HepG2 (cell line): ENCODE data around the gene CEP89. TPM values are rescaled to one million over a fixed set of nuclear protein-coding genes. Genes with fewer than 3 reads are reported as not detected.

Experiments
- ATAC-seq: fragments of 200-7000 bp; cut with Tn5 transposase; 3 replicates; pipeline ENCODE4 v1.9.1; 2020; ENCODE audit warnings: mild to moderate bottlenecking, moderate library complexity
- BruUV-seq: library from RNA; stranded (reverse); fragments of 400-500 nt; replicated peaks from 2 replicates; lab custom pipeline; 2021; lab: Mats Ljungman, UMichigan
- CTCF ChIA-PET: fragments of 300-600 bp; formaldehyde crosslinking; extraction: SDS; loops from one replicate; lab custom pipeline; 2021; ENCODE audit warnings: low total read pairs, inconsistent platforms, low intra/inter-chr PET ratio; lab: Yijun Ruan, JAX
- POLR2A ChIA-PET: fragments of 350-600 bp; sonication (Branson Sonifier 250); formaldehyde crosslinking; loops from one replicate; lab custom pipeline; 2020; ENCODE audit warnings: antibody characterized with exemption, inconsistent platforms; lab: Yijun Ruan, JAX
- DNase-seq: peaks from one replicate; pipeline ENCODE4 v3.0.0-alpha.2; 2015; ENCODE audit warnings: low spot score
- FAIRE-seq: peaks from 3 replicates; lab custom pipeline; 2011; peaks lifted over from hg19 to GRCh38; lab: Jason Lieb, UNC
- H2AFZ ChIP-seq: one replicate; pipeline ENCODE4 v1.6.1; 2011; ENCODE audit warnings: low read length, inconsistent platforms
- H3K27ac ChIP-seq: fragments of 300-600 bp; 3 replicates; pipeline ENCODE4 v1.8.0; 2011; ENCODE audit warnings: mixed run types, mild to moderate bottlenecking, mixed read lengths, low read length, inconsistent platforms; ENCODE audit not compliant: insufficient read depth; ENCODE audit errors: extremely low read length
- H3K27me3 ChIP-seq, 2 experiments: fragments of 200-600 bp in 1 of 2; 2 replicates in 1 of 2; 3 replicates in 1 of 2; pipeline versions ENCODE4 v1.6.0 to v1.8.0; 2011; ENCODE audit warnings: low read length in 2 of 2, mild to moderate bottlenecking in 2 of 2, moderate library complexity in 2 of 2, inconsistent platforms in 1 of 2; ENCODE audit not compliant: insufficient read depth in 2 of 2, control insufficient read depth in 1 of 2
- H3K36me3 ChIP-seq, 2 experiments: fragments of 200-600 bp in 1 of 2; replicated peaks in 1 of 2; 2 replicates in 1 of 2; 3 replicates in 1 of 2; pipeline versions ENCODE4 v1.5.1 to v1.8.0; 2011; ENCODE audit warnings: low read length in 2 of 2, inconsistent platforms in 1 of 2; ENCODE audit not compliant: insufficient read depth in 2 of 2, control insufficient read depth in 1 of 2
- H3K4me1 ChIP-seq: 2 replicates; pipeline ENCODE4 v1.5.1; 2012; ENCODE audit warnings: low read length, inconsistent platforms; ENCODE audit not compliant: insufficient read depth
- H3K4me2 ChIP-seq: 2 replicates; pipeline ENCODE4 v1.6.0; 2011; ENCODE audit warnings: low read depth, low read length, inconsistent platforms
- H3K4me3 ChIP-seq, 3 experiments: fragments of 200-600 bp in 1 of 3; sonication (generic), shearing (Covaris generic) in 1 of 3; replicated peaks in 1 of 3; 2 replicates each; pipeline ENCODE4 v1.5.1; 2011 to 2016; ENCODE audit warnings: low read length in 3 of 3, inconsistent platforms in 2 of 3, low read depth in 2 of 3, mild to moderate bottlenecking in 2 of 3, control low read depth in 1 of 3, mixed read lengths in 1 of 3; ENCODE audit not compliant: insufficient read depth in 1 of 3
- H3K79me2 ChIP-seq: one replicate; pipeline ENCODE4 v1.6.1; 2011; ENCODE audit warnings: low read length, inconsistent platforms; ENCODE audit not compliant: insufficient read depth
- H3K9ac ChIP-seq: 2 replicates; pipeline ENCODE4 v1.6.0; 2011; ENCODE audit warnings: mild to moderate bottlenecking, low read depth, low read length, inconsistent platforms; ENCODE audit not compliant: insufficient read depth
- H3K9me3 ChIP-seq: 2 replicates; pipeline ENCODE4 v1.5.1; 2012; ENCODE audit warnings: mild to moderate bottlenecking, low read length
- H4K20me1 ChIP-seq: 2 replicates; pipeline ENCODE4 v1.6.0; 2011; ENCODE audit warnings: inconsistent platforms, mild to moderate bottlenecking, low read length, moderate library complexity; ENCODE audit not compliant: insufficient read depth
- ATF3 ChIP-seq: sonication (generic); formaldehyde crosslinking; IDR thresholded peaks from 2 replicates; pipeline ENCODE4 v1.4.0; 2020; ENCODE audit warnings: missing genetic modification reagents
- CBX2 ChIP-seq, 2 experiments: fragments of 200-600 bp in 1 of 2; sonication (generic); formaldehyde crosslinking in 1 of 2; IDR thresholded peaks; 2 replicates each; pipeline versions ENCODE4 v1.7.0 to v1.8.1; 2018 to 2022; ENCODE audit warnings: low read depth in 2 of 2, low read length in 1 of 2, mild to moderate bottlenecking in 1 of 2, missing genetic modification reagents in 1 of 2
- ELK4 ChIP-seq: sonication (generic); formaldehyde crosslinking; IDR thresholded peaks from 2 replicates; pipeline ENCODE4 v1.9.0; 2021; ENCODE audit warnings: missing genetic modification reagents, borderline replicate concordance
- NCOR1 ChIP-seq: fragments of 200-600 bp; sonication (generic); IDR thresholded peaks from 2 replicates; pipeline ENCODE4 v1.7.0; 2017; ENCODE audit warnings: antibody characterized with exemption, low read length, borderline replicate concordance
- PITX1 ChIP-seq: sonication (generic); formaldehyde crosslinking; IDR thresholded peaks from 2 replicates; pipeline ENCODE4 v1.5.1; 2020; ENCODE audit warnings: mild to moderate bottlenecking, missing genetic modification reagents
- RFXAP ChIP-seq: sonication (generic); formaldehyde crosslinking; IDR thresholded peaks from 2 replicates; pipeline ENCODE4 v1.4.0; 2020; ENCODE audit warnings: missing genetic modification reagents, borderline replicate concordance
- SRSF1 ChIP-seq: fragments of 200-400 bp; formaldehyde crosslinking; optimal IDR thresholded peaks from 2 replicates; pipeline ENCODE3; 2017; ENCODE audit warnings: mild to moderate bottlenecking, low read depth, low read length, moderate library complexity
- THAP8 ChIP-seq: sonication (generic); formaldehyde crosslinking; IDR thresholded peaks from 2 replicates; pipeline ENCODE4 v1.5.1; 2020; ENCODE audit warnings: missing genetic modification reagents, mild to moderate bottlenecking, borderline replicate concordance
- ZNF17 ChIP-seq: sonication (generic); formaldehyde crosslinking; IDR thresholded peaks from 2 replicates; pipeline ENCODE4 v1.5.0; 2020; ENCODE audit warnings: mild to moderate bottlenecking, missing genetic modification reagents
- ZNF430 ChIP-seq: sonication (generic); formaldehyde crosslinking; IDR thresholded peaks from 2 replicates; pipeline ENCODE4 v1.9.0; 2021; ENCODE audit warnings: mild to moderate bottlenecking, missing genetic modification reagents
- ZNF687 ChIP-seq: sonication (generic); formaldehyde crosslinking; IDR thresholded peaks from 2 replicates; pipeline ENCODE4 v1.5.1; 2020; ENCODE audit warnings: mild to moderate bottlenecking, missing genetic modification reagents, moderate library complexity
- ZNF770 ChIP-seq: sonication (generic); formaldehyde crosslinking; IDR thresholded peaks from 2 replicates; pipeline ENCODE4 v1.5.0; 2020; ENCODE audit warnings: mild to moderate bottlenecking, missing genetic modification reagents
- ZSCAN30 ChIP-seq: sonication (generic); formaldehyde crosslinking; IDR thresholded peaks from 2 replicates; pipeline ENCODE4 v1.5.0; 2020; ENCODE audit warnings: mild to moderate bottlenecking, missing genetic modification reagents
- WGBS: methylation state at CpG from one replicate; pipeline ENCODE4 v1.1.6; 2017; ENCODE audit warnings: low lambda C conversion rate; 5-methylcytosine and 5-hydroxymethylcytosine counted together
- in situ Hi-C: cut with HindIII; loops from 2 replicates; pipeline ENCODE4 v1.10.0; 2017; ENCODE audit warnings: low pct_unique_long_range_greater_than_20kb; ENCODE audit not compliant: extremely low pct_ligation_motif_present
- intact Hi-C: fragments of 100-400 bp; cut with micrococcal nuclease; formaldehyde crosslinking; loops from one replicate; pipeline ENCODE4 v1.10.0; 2022; ENCODE audit not compliant: unreplicated experiment
- polyA plus RNA-seq, 8 experiments: library from polyadenylated mRNA; depleted of rRNA in 3 of 8; stranded (reverse) in 7 of 8; unstranded in 1 of 8; fragments of >200 nt; fragmentation: Illumina TruSeq in 4 of 8; extraction: Trizol in 4 of 8; gene quantifications; 2 replicates each; pipeline versions ENCODE4 v1.2.1 to v1.2.3, GENCODE V29; 2011 to 2016; ENCODE audit warnings: low read depth in 4 of 8, missing spikeins in 1 of 8, mixed read lengths in 1 of 8; ENCODE audit not compliant: insufficient read depth in 1 of 8
- total RNA-seq, 5 experiments: library from RNA; depleted of rRNA; stranded (reverse); fragments of >200 nt; fragmentation: Illumina TruSeq; extraction: Trizol; gene quantifications; 2 replicates each; pipeline ENCODE4 v1.2.3, GENCODE V29; 2016; ENCODE audit warnings: low read depth in 1 of 5

Gene CEP89
- total and polyA plus RNA-seq, 2 of the 13 experiments (the other 11 are each of a cell fraction or from before 2014, with no cell fraction given) = 7.2 to 10.9 TPM

- TF ChIP-seq CBX2 (IDR thresholded peaks at IDR 0.05; ENCODE audit: low read depth, low read length) (no peak), CBX2 (CRISPR knock-in tag; IDR thresholded peaks at IDR 0.05; ENCODE audit: low read depth) (no peak), ZSCAN30 (CRISPR knock-in tag) (no peak), ATF3 (CRISPR knock-in tag) (no peak)
These were observed 92.8 kb downstream of the CEP89 start (continued) for GRCh38 chr19:32878988-32879387.

GRCh38 chr19:32877977-32878745 lies 93.6 kb downstream of the CEP89 start:
- no peak overlapping the region for H2AFZ ChIP-seq
- TF ChIP-seq RFXAP (CRISPR knock-in tag) (no peak), ZNF770 (CRISPR knock-in tag) (peak; percentile 95), ZNF430 (no peak), SRSF1 (no peak), ZNF687 (CRISPR knock-in tag) (0 out of 2 replicates have a peak, but pooled peaks have one; percentile 13), PITX1 (CRISPR knock-in tag) (no peak), NCOR1 (no peak), ELK4 (CRISPR knock-in tag) (no peak), THAP8 (CRISPR knock-in tag) (no peak), ZNF17 (no peak)

More at GRCh38 chr19:32877977-32878745, 93.6 kb downstream of the CEP89 start:
- H3K9ac ChIP-seq = no peak overlapping the region
- 92% methylated on average over 11 of the region's 14 CpGs for WGBS
- no peak overlapping the region for H3K27ac ChIP-seq
- ChIA-PET POLR2A (no interaction called here), CTCF (no interaction called here)
- no TSS peak for BruUV-seq
- DNase-seq (no peak), FAIRE-seq (no peak), ATAC-seq (no peak)
- no peaks in the 10 kb centered on the region for H3K4me1 ChIP-seq
- no peaks in the 10 kb centered on the region for H3K79me2 ChIP-seq
- H3K4me3 ChIP-seq = no peak overlapping the region
- no peaks in the 10 kb centered on the region for H3K36me3 ChIP-seq
- intact Hi-C loops (no loop called here), in situ Hi-C loops (no loop called here)
- H3K9me3 ChIP-seq = no peaks in the 10 kb centered on the region
- H3K27me3 ChIP-seq = no peaks in the 10 kb centered on the region
- H4K20me1 ChIP-seq = no peaks in the 10 kb centered on the region
- no peak overlapping the region for H3K4me2 ChIP-seq
